Putamen (tissue), 1 donor: ENCODE results near the gene SUGCT.

ENCODE experiments used
- DNase-seq: peaks from one replicate; pipeline ENCODE4 v3.0.0-alpha.2; 2016; ENCODE audit warnings: low spot score

Gene SUGCT

DNA sequence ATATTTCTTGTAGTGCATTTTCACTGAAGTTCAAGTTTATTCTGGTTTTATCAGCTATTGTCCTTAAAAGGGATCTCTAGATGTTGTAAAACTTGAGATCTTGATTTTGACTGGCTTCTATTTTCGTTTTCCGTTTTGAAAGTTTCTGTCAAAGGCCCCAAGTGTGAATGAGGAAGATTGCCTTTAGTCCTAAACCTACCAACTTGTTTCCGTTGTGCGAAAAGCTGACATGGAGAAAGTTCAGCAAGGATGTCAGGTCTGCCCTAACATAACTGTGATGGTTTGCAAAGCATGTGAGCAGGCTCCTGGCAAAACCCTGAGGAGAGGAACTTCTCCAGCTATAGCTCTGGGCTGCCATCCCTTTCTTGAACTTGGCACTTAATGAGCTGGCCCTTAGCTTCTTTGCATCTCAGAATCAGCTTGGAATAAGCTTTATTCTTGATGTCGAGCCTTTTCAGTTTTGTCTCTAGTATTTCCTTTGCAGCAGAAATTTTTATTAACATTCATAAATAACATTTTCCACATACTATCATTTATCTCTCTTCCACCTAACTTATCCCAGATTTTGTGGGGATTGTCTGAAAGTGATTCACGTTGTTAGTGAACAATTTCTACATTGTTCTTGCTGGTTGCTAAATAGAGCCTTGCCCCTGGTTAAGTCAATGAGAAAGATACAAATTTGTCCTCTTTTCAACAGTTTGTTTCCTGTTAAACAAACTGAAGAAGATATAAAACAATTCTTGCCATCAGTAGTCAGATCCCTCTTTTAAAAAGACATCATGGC is 559.4 kb downstream of the SUGCT start:
- no peak for DNase-seq

DNA sequence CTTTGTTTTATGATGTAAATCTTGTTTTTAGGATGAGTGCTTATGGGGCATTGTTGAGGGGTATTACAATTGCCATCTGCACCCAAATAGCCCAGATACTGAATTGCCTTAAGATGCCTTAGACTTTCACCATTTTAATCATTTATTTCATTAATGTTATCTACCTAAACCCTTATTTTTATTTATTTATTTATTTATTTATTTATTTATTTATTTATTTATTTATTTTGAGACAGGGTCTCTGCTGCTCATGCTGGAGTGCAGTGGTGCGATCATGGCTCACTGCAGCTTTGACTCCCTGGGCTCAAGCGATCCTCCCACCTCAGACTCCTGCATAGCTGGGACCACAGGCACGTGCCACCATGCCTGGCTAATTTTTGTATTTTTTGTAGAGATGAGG is 560.2 kb downstream of the SUGCT start:
- DNase-seq, result no peak

DNA sequence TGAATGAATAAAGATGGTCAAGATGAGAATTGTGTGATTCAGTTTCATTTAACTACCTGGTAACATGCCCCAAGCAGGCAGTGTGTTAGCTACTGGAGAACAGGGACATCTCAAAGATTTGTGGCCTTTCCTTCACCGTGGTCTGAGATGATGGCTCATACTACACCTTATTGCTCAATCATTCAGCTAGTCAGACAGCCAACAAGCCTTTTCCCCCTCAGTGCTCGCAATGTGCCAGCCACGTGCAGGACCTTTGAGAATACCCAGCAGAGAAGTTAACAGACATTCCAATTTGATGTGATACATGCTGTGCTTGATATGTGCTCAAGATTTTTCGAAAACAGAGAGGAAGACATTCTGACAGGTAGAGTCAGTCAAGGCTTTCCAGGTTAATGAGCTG is 562.8 kb downstream of the SUGCT start:
- DNase-seq, result no peak

DNA sequence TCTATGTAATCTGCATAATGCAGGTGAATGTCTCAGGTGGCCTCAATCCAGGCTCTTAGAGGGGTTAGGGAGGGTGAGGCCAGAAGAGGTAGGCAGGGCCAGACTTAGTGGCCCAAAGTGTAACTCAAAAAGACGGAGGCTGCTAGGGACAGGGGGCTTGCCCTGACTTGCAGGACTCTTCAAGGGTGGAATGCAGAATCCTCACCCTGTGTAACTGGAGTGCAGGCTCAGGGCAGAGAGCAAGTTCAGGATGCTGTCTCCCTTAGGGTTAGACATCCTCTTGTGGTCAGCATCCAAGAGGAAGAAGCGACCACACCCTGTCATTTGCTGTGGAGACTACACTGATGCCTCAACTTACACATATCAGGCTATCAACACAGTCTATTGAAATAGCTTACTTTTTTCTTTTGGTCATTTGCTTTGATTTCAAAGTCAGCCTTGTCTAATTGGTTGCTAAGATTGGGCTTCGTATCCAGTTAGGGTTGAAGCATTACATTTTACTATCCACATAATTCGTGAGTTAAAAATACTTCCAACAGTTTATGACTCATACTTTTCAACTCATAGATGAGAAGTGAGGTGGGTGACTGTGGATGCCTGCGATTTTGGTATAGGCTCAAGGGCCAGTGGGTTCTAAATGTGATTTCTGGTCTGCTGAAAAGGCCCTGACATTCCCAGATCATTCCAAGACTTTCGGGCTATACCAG is 563.6 kb downstream of the SUGCT start:
- no peak for DNase-seq

DNA sequence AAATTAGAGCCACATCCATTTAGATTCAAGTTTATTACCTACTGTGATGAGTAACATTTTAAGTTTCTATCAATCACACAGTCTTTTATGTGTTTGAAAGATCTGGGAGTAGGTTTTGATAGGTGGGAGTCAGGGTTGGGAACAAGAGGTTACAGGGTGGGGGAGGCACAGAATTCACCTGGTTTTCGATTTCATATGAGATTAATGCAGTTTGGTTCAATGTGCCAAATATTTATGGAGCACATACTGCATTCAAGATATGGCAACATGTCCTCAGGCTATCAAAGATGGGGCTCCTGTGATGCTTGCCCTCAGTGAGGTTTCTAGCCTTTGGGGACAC is 564.1 kb downstream of the SUGCT start:
- DNase-seq, result peak; percentile 62

DNA sequence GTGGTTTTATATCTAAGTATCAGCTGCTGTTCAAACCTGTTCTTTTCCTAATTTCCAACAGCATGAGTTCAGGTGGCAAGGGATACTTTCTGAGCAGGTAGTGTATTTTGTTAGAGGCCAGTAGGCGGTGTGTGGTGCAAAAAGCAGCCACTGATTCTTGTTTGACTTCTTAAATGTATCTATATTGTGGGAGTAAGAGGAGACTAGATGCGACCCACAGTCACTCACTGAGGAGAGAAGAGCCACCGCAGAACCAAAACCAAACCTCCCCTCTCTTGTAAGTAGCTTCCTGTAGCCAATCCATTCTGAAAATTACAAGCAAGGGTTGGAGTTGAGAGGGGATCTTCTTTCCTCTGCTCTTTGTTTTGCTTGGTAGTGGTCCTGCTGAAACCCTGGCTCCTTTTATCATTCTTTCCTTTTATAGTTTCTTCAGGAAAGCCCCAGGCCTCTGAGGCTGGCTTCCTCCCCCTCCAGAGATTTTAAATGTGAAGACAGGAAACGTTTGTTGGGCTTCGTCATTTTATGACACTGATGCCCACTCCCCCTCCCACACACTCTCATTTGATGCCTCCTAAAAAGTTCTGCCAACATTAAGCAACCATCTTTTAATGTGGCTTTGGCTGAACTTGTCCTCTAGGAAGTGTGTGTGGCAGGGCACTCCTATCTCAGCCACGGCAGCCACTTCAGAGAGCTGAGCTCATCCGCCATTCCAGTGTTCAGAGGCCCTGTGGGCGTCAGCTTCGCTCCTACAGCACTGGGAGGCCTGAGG is 566.0 kb downstream of the SUGCT start:
- no peak for DNase-seq

DNA sequence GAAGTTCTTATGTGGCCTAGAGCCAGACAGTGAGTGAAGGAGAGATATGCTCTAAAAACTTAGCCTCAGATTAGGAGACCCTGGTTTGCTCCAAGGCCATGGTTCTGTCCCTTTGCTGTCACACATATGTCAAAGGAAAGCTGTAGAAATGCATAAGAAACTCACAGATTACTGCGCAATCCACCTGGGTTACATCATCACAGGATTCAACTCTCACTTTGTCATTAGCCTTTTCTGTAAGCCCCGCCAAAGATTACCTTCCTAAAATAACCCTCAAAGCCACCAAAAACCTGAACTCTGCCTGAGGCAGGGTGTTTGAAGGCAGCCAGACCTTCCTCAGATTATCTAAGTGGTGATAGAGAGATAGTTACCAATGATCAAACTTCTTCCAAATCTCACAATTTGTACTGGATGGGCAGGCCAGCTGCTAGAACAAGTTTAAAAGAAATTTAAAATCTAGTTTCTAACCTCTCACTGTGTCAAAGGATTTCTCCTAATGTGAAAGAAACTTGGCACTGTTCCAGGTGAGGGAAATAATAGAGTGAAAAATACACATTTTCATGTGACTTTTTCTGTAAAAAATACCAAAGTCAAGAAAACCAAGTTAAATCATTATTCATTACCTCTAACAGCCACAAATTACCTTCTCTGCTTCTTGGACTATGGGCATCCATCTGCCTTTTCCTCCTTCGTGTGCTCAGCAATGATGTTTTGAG is 567.2 kb downstream of the SUGCT start:
- DNase-seq, result no peak

DNA sequence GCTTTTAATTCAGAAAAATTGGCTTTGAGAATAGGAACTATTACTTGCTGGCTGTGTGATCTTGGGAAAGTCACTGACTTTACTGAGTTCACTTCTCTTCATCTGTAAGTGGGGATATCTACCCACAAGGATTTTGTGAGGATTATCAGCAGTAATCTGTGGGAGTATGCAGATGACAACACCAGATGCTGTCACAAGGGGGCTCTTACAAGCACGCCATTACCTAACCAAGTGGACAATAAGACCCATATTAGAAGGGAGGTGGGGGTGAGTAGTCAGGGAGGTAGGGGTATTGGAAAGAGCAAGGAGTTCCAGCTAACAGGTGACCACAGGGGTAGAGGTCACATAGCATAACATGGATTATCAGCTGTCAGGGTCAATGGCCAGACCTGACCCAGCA is 569.4 kb downstream of the SUGCT start:
- DNase-seq, result no peak

DNA sequence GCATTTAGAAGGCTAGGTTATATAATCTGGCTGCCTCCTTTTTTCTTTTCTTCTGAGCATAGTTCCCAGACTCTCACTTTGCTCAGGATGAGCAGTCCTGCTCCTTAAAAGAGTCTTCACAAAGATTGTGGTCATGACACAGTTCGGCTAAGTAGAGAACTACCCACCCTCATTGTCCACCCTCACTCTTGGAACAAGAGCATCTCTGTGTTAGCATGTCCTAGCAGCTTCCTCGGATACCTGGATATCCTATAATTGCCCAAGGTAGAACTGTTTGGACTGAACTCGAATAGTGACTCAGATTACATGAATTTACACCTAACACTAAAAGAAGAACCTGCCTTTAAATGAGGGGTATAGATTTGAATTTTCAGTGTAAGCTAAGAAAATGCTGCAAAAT is 572.0 kb downstream of the SUGCT start:
- DNase-seq, result no peak

DNA sequence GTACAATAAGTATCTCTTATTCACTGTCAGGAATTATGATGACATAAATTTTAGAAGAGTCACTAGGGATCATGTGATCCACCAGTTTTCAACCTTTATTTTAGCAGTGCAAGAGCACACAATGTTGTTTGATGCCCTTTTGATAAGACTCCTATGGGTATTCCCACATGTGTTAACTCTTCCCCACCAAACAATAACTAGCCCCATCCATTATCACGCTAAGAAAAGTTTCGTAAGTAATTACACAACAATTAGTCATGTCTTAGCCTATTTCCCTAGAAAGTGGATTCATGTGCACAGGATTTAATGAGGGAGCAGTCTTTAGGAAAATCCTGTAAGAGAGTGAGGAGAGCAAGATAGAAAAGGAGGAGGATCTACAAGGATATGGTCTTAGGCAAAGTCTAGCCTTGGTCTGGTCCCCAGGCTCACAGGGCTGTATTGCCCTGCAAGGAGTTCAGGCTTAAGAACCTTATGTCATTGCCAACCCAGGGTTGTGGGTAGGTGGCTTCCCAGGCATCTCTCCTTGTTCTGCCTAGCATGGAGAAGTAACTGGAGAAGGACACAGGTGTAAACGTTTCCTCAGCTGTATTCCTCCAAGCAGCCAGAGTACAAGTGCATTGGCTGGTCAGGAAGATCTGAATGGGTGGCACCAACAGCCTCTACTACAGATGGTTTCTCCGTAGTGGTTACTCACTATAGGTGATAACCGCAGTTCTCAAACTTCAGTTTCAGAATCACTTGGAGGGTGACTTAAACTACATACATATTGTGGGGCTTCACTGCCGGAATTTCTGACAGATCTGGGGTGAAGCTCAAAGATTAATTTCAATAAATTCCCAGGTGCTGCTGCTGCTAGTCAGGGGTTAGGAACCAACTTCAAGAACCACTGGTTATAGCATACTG is 574.5 kb downstream of the SUGCT start:
- no peak for DNase-seq

DNA sequence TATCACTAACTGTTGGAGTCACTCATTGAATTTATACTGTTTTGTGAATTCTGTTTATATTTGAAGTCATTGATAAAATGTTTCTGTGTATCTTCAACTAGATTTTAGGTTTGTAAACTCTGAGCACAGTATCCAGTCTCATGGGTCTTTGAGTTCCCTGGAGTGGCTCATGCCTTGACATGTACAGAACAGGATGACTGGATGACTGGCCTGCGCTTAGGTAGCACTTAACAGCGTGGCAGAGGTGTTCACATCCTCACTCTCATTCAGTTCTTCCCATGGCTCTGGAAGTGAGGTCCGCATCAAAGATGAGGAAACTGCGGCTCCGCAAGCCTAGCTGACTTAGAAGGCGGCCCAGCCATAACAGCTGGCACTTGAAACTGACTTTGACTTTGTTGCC is 576.9 kb downstream of the SUGCT start:
- no peak for DNase-seq

DNA sequence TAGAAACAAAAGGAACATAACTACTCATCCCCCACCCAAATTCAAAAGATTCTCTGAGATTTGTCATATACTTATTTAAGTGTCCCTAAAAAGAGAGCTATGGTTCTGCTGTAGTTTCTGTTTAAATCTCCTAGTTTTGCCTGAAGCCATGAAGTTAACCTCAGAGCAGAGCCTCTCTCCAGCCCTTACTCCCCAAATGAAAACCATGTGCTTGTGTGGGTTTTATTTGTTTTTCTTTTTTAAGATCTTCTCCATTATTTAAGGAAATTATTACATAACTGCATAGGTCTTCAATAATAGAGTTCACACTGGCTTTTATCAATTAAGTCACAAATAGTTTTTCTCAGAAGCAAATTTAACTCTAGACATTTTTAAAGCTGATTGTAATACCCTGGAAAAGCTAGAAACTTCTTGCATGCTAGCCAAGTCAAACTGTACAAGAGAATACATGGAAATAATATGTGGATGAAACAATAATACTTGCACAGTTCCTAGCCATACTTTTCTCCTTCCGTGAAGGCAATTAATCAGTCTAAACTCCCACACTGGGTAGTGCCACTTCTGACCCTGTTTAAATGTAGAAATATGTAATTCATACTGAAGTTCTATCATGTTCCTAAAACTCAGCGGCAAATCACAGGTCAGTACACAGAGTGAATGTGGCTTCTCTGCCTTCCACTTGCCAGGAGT is 579.7 kb downstream of the SUGCT start:
- no peak for DNase-seq

DNA sequence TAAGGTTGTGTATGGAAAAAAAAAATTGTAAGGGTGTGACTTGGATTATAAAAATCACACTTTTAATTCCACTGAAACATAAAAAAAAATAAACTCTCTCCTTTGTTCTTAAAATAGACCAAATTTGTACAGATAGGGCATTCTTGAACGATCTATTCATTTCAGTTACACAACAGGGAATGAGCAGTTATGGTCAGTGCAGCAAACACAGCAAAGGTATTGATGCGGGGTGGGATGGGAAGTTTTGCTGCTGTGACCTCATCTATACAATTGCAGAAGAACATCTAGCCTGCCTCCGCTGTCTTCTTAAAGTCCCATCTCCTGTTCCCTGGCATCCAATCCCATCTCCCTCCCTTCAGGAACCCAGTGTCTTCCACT is 580.2 kb downstream of the SUGCT start:
- no peak for DNase-seq

DNA sequence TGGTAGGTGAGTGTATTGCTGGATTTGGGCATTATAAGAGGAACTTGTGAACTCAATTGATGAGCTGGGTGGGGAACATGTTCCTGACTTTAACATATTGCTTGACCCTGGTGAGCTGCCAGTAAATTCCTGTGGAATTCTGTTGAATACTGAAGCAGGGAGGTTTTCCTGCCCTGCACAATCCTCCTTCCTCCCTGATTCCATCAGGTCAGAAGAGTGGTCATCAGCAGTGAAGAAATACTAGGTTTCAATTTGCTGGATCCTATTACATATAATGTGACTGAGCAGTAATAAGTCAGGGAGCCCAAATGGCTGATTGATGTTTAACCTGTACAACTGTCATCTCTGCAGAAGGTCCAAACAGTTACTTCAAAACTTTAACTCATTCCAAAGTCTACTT is 581.2 kb downstream of the SUGCT start:
- no peak for DNase-seq

DNA sequence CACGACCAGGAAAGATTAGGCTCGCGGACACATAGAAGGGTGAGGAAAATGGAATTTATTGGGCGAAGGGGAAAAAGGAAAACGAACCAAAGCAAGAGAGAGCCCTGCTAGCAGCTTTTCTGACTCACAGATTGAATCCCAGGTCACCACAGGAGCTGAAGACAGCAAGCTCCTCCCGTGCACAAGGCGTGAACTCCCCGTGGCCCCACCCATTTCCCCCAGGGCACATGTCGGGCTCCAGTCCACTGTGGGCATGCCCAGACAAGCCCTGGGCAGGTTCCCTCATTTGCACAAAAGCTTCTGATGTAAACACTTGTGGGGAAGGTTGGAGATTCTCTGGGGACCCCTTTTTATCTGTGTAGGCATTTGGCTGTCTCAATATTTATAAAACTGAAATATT is 582.4 kb downstream of the SUGCT start:
- no peak for DNase-seq

DNA sequence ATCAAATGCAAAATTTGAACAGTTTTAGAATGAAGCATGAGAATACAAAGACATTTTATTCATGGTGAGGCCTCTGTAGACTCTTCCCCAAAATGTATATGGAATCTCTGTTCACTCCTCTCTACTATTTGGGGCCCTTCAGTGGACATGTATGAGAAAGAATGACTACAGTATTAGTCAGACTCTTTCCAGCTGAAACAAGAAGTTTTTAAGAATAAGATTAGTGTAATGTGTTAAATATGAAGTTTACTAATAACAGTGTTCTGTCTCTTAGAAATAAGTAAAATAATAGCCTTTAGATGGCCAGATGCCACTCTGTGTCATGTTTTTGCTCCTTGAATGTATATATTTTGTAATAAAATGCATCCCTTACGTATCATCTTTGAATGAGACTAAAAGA is 585.6 kb downstream of the SUGCT start:
- DNase-seq, result no peak

DNA sequence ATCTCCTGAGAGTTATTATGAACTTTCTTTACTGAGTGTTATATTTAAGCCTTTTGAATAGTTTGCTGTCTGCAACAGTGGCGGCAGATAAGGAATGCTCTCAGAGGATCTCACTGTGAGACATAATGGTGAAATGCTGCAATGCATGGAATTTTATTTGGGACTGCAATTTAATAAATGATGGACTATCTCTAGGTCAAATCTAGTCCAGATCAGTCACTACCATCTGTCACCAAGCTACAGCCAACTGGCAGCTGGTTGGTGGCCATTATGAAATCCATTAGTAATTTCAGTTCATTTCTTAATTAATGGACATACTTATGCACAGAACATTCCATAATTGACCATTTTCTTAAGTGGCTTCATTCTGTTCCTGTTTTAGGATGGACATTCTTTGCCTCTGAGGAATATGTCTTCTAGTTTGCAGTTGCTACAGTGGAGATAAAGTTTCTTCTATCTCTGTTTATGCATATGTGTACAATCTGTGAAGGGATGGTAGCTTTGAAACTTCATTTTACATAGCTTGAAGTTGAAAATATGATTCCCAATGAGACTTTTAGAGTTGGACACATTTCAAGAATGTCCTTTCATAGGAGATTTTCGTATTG is 586.6 kb downstream of the SUGCT start:
- DNase-seq, result no peak

DNA sequence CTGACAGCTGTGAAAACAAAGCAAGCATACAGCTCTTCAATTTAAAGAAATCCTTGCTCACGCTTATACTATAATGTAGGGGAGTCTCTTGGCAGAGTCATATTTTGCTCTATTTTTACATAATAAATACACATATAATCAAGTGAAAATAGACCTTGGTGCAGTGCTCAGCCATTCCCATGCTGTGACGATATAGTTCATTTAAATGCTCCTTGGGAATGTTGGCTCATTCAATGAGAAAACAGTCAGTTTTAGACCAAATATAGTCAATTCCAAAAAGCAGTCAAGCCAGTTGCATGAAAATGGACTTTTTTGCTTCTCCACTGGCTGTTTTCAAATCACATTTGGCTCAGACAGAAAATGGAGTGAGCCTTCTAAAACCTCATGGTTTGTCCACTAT is 587.4 kb downstream of the SUGCT start:
- no peak for DNase-seq

DNA sequence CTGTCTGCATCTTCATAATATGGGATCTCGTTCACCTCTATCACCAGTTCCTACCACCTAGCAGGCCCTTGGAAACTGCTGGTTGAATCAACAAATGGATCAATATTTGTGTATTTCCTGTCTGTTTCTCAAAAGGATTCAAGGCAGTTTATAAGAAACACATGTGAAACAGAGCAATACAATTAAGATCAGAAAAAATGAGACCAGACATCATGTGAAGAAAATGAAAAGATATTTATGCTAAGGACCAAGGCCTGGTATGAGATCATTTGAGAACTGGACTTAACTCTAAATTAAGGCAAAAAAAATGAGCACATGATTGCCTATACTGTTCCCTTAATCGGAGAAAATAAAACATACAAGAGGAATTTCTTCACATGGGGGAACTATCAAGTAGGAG is 589.0 kb downstream of the SUGCT start:
- no peak for DNase-seq

DNA sequence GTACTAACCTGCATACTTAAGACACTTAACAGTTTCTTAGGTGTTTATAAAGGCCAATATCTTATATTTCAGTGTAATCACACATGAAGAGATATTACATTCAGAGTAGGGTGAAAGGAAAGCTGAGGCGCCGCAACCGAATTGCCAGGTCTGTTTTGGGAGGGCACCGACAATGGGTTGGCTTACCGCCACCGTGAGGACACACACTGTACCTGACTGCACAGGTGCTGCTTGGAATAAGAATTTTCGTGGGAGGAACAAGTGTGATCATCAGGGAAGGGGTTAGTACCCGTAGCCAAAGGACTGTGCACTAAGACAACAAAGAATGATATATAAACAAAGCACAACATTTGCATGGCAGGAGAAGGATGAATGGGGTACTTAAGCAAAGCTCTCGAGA is 591.8 kb downstream of the SUGCT start:
- DNase-seq, result no peak

DNA sequence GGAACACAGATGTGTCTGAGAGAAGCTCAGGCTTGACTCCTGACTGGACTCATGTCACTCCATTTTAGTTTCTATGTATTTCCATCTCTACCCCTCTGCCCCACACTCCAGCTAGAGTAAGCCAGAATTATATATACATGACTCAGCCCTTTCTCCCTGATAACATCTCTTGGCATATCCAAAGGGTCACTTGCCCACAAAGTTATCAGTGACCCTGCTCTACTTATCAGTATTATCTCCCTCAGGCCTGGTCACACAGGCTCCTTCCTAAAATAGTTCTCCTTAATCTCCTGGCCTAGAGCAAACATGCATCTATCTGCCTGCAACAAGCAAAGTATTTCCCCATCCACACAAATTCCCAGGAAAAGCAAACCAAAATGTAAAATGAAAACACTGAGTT is 598.3 kb downstream of the SUGCT start:
- no peak for DNase-seq
